Neutrophil (primary cell): Measurements from ENCODE around the gene ALDH3A2.

ENCODE experiments used
- H3K27ac ChIP-seq: fragments of 200-600 bp; sonication (generic); 2 replicates; pipeline ENCODE4 v1.5.1; 2016; ENCODE audit warnings: mild to moderate bottlenecking, moderate library complexity
- H3K27me3 ChIP-seq: fragments of 200-600 bp; sonication (generic); 2 replicates; pipeline ENCODE4 v1.6.0; 2016; ENCODE audit warnings: mild to moderate bottlenecking
- H3K36me3 ChIP-seq: fragments of 200-600 bp; sonication (generic); 2 replicates; pipeline ENCODE4 v1.5.1; 2017
- H3K4me1 ChIP-seq, 2 experiments: fragments of 200-600 bp in 1 of 2; sonication (generic) in 1 of 2; 1 replicate in 1 of 2; 2 replicates in 1 of 2; pipeline versions ENCODE4 v1.5.1 to v1.6.1; 2013 to 2016; ENCODE audit warnings: low read depth in 1 of 2, low read length in 1 of 2, mild to moderate bottlenecking in 1 of 2, moderate library complexity in 1 of 2; ENCODE audit not compliant: control insufficient read depth in 1 of 2, insufficient read depth in 1 of 2
- H3K4me3 ChIP-seq, 2 experiments: fragments of 200-600 bp in 1 of 2; sonication (generic) in 1 of 2; 1 replicate in 1 of 2; 2 replicates in 1 of 2; pipeline ENCODE4 v1.5.1; 2013 to 2016; ENCODE audit warnings: low read depth in 1 of 2, low read length in 1 of 2, mild to moderate bottlenecking in 1 of 2, moderate library complexity in 1 of 2
- H3K9me3 ChIP-seq: fragments of 200-600 bp; sonication (generic); 2 replicates; pipeline ENCODE4 v1.5.1; 2016
- TF ChIP-seq, protein P1 (sequence below): fragments of 200-600 bp; sonication (generic); IDR thresholded peaks from 2 replicates; pipeline ENCODE4 v1.5.1; 2016; ENCODE audit warnings: antibody characterized with exemption

ALDH3A2 gene

DNA sequence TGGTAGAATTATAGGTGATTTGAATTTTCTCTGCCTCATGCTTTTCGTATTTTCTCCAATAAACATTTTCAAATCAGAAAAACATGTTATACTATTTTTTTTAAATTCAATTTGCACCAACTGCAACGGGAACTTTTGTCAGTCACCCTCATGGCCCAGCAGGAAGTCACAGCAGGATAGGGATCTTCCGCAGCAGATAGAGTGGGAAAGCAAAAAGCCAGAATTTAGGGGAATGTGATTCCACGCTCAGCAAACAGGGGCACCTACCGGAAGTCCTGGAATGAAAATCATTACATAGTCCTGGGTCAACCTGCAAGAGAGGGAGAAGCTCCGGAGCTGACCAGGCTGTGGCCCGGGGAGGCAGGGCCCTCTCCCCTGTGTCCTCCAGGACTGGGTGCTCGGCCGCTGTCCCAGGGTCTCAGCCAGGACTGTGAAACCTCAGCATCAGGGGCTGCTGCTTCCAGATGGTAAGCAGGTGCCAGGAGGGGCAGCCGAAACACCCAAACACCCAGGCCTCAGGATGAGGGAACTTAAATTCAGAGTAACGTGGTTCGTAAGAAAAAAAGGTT, 64.0 kb downstream of the ALDH3A2 start:
- no peak overlapping the region for H3K4me3 ChIP-seq
- no peaks in the 10 kb centered on the region for H3K9me3 ChIP-seq
- no peaks in the 10 kb centered on the region for H3K4me1 ChIP-seq
- H3K36me3 ChIP-seq = no peaks in the 10 kb centered on the region
- no peaks in the 10 kb centered on the region for H3K27me3 ChIP-seq
- H3K27ac ChIP-seq = no peak overlapping the region
- TF ChIP-seq, protein P1, sequence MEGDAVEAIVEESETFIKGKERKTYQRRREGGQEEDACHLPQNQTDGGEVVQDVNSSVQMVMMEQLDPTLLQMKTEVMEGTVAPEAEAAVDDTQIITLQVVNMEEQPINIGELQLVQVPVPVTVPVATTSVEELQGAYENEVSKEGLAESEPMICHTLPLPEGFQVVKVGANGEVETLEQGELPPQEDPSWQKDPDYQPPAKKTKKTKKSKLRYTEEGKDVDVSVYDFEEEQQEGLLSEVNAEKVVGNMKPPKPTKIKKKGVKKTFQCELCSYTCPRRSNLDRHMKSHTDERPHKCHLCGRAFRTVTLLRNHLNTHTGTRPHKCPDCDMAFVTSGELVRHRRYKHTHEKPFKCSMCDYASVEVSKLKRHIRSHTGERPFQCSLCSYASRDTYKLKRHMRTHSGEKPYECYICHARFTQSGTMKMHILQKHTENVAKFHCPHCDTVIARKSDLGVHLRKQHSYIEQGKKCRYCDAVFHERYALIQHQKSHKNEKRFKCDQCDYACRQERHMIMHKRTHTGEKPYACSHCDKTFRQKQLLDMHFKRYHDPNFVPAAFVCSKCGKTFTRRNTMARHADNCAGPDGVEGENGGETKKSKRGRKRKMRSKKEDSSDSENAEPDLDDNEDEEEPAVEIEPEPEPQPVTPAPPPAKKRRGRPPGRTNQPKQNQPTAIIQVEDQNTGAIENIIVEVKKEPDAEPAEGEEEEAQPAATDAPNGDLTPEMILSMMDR = no peak

DNA sequence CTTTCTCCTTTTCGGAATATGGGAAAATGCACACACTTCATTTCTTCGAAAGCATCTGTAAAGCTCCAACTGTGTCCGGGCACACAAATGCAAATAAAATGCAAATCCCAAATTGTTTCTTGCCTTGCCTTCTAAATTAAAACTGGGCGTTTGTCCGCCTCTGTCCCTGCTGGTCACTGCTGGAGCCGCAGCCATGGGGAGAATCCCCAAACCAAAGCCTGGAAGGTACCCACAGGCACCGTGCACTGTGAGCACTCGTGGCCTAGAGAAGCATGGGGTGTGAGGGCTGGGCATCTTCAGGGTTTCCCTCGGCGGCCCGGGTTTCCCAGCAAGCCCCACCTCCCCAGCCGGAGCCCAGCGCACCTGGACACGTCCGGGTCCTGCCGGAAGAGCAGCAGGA, 64.9 kb downstream of the ALDH3A2 start:
- no peaks in the 10 kb centered on the region for H3K27me3 ChIP-seq
- H3K4me3 ChIP-seq = no peak overlapping the region
- H3K9me3 ChIP-seq = no peaks in the 10 kb centered on the region
- H3K4me1 ChIP-seq = no peaks in the 10 kb centered on the region
- H3K36me3 ChIP-seq = no peaks in the 10 kb centered on the region
- no peak overlapping the region for H3K27ac ChIP-seq
- TF ChIP-seq, protein P1 = no peak

DNA sequence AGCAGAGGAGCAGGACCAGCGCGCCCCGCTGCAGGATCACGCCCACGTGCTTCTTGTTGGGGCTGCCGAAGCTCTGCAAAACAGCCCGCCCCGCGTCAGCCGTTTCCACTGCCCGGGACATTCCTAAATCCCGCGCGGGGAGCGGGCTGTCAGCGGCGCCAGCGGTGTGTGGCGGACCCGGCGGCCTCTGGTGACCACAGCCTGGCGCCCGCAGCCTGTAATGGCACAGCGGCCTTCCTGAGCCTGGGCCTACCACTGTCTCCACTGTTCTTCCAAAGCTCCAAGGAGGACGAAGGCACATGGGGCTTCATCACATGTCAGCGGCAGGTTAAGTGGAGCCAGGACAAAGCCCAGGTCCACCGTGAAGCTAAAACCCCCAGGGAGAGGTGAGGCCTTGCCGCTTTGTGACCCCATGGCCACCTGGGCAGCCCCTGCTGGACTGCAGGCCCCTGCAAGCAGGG, 65.4 kb downstream of the ALDH3A2 start:
- no peak overlapping the region for H3K4me3 ChIP-seq
- H3K4me1 ChIP-seq = no peaks in the 10 kb centered on the region
- H3K9me3 ChIP-seq = no peaks in the 10 kb centered on the region
- no peaks in the 10 kb centered on the region for H3K27me3 ChIP-seq
- no peak overlapping the region for H3K27ac ChIP-seq
- TF ChIP-seq, protein P1 = no peak
- H3K36me3 ChIP-seq = no peaks in the 10 kb centered on the region

DNA sequence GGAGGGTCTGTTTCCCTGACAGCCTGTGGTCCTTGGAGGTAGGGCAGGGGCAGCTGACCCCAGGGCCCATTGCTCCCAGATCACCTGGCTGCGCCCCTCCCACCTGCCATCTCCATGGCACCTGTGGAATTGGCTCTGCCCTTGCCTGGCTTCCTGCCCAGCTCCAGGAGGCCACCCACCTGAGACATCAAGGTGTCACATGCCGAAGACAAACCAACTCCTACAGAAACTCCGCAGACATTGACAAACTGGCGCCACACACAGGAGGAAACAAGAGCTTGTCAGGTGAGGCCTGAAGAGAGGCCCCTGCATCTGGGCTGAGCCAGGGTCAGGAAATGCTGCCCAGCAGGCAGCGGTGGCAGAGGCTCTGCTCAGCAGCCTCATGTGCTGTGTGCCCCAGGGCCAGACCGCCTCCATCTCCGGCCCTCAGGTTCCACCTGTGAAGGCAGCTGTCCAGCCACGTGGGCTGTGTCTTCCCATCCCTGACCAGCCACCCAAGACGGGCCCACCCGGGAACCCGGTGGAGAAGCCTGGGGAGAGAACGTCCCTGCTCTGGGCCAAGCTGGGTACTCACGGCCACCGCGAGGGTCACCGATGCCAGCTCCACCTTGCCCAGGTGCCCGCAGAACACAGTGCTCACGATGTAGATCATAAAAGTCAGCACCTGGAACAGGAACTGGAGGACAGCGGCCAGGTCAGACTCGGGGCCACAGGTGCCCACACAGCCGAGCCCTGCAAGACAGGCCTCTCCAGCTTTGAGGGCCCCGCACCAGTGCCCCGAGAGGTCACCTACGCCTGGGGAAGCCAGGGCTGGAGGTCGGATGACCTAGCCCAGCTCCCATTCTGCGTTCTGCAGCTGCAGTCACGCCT, 66.2 kb downstream of the ALDH3A2 start:
- Histone ChIP-seq H3K9me3 (no peaks in the 10 kb centered on the region), H3K4me1 (no peaks in the 10 kb centered on the region), H3K36me3 (no peaks in the 10 kb centered on the region), H3K4me3 (no peak overlapping the region), H3K27ac (no peak overlapping the region), H3K27me3 (no peaks in the 10 kb centered on the region)
- TF ChIP-seq, protein P1 = no peak

DNA sequence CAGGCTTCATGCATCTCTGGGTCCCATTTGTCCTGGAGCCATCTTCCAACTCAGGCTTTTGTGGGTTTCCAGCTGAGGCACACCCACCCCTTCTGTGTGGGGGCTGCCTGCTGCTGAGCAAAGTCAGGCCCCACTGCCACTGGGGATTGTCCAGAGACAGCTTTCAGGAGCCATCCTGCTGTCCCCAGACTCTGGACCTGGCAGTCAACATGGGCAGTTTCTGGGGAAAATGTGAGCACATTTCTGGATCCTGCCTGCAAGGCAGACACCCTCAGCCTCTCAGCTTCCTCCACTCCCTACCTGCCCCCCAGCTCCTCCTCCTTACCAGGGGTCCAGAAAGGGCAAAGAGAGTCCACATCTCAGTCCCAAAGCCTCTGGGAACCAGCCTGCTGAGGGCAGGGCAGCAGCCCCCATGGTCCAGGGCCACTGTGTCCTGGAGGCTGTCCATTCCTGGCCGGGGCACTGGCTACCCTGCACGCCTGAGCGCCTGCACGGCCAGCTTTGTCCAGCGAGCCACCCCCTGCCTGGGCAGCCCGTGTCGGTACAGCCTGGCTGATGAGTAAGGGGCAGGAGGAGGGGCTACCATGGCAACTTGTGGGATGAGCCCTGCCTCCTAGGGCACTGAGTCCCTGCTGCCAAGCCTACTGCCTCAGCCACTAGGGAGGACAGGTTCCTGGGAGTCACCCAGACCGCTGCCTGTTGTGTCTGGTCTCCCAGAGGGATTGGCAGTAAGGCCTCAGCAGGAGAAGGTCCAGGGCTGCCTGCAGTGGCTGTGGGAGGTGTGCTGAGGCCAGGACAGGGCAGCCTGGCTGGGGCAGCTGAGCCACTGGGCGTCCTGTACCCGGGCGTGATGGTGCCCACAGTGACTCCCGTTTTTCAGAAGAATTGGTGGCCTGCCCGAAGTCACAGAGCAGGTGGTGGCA, 67.8 kb downstream of the ALDH3A2 start, which contains the start of gene SLC47A2:
Gene SLC47A2, minus strand, starts transcription at position 477 of the 923 bp plus-strand sequence. Its CDS starts 29 bp downstream, at position 448.
- Histone ChIP-seq H3K4me3 (no peak within 1 kb of the TSS), H3K9me3 (no peaks in the 10 kb centered on the region), H3K4me1 (no peaks in the 10 kb centered on the region), H3K27me3 (no peaks in the 10 kb centered on the region), H3K27ac (no peak within 1 kb of the TSS), H3K36me3 (no peaks in the 10 kb centered on the region)
- TF ChIP-seq, protein P1 = no peak
